B cell (primary cell): ENCODE results near the gene PCOLCE2. TPM values are rescaled to one million over a fixed set of nuclear protein-coding genes. Genes with fewer than 3 reads are reported as not detected.

Experiments
- ATAC-seq: fragments of 200-7000 bp; cut with Tn5 transposase; one replicate; pipeline ENCODE4 v1.10.0; 2021; ENCODE audit warnings: low read depth, mild to moderate bottlenecking, moderate number of reproducible peaks, moderate library complexity
- CTCF ChIA-PET: fragments of 350-600 bp; sonication (Branson Sonifier 250); formaldehyde crosslinking; loops from one replicate; lab custom pipeline; 2021; ENCODE audit warnings: antibody characterized with exemption, inconsistent platforms; lab: Charles Lee
- POLR2A ChIA-PET: fragments of 350-600 bp; sonication (Branson Sonifier 250); formaldehyde crosslinking; loops from one replicate; lab custom pipeline; 2021; ENCODE audit warnings: antibody characterized with exemption; lab: Charles Lee
- DNase-seq: peaks from one replicate; pipeline ENCODE4 v3.0.0; 2013
- H2AFZ ChIP-seq: 2 replicates; pipeline ENCODE4 v1.6.1; 2012; ENCODE audit warnings: mild to moderate bottlenecking, low read depth, low read length; ENCODE audit not compliant: insufficient read depth, poor library complexity, severe bottlenecking
- H3K27ac ChIP-seq, 2 donors: 1 replicate in 1 of 2; 2 replicates in 1 of 2; pipeline ENCODE4 v1.5.1; 2012 to 2013; ENCODE audit warnings: low read length in 2 of 2, mild to moderate bottlenecking in 2 of 2, moderate library complexity in 1 of 2
- H3K27me3 ChIP-seq, 4 experiments: fragments of 200-600 bp in 1 of 4; sonication (generic) in 1 of 4; replicated peaks in 1 of 4; 1 replicate in 2 of 4; 2 replicates in 2 of 4; pipeline versions ENCODE4 v1.6.1 to v1.7.0; 2013 to 2016; ENCODE audit warnings: low read length in 3 of 4, mild to moderate bottlenecking in 2 of 4, mixed read lengths in 1 of 4, moderate library complexity in 1 of 4; ENCODE audit not compliant: insufficient read depth in 4 of 4, control insufficient read depth in 3 of 4; ENCODE audit errors: control extremely low read depth in 1 of 4
- H3K36me3 ChIP-seq, 2 experiments: replicated peaks in 1 of 2; 1 replicate in 1 of 2; 2 replicates in 1 of 2; pipeline versions ENCODE4 v1.6.1 to v1.7.1; 2013; ENCODE audit warnings: low read length in 1 of 2; ENCODE audit not compliant: insufficient read depth in 2 of 2, control insufficient read depth in 1 of 2; ENCODE audit errors: control extremely low read depth in 1 of 2, extremely low read depth in 1 of 2
- H3K4me1 ChIP-seq, 2 donors: fragments of 200-600 bp in 1 of 2; sonication (generic) in 1 of 2; 1 replicate in 1 of 2; 2 replicates in 1 of 2; pipeline versions ENCODE4 v1.5.1 to v1.6.1; 2013 to 2017; ENCODE audit warnings: low read length in 2 of 2; ENCODE audit not compliant: control insufficient read depth in 2 of 2, insufficient read depth in 2 of 2
- H3K4me2 ChIP-seq: replicated peaks from 2 replicates; pipeline ENCODE3; 2012; ENCODE audit warnings: mild to moderate bottlenecking, low read depth, low read length; ENCODE audit not compliant: poor library complexity, severe bottlenecking
- H3K4me3 ChIP-seq, 5 experiments: fragments of 200-600 bp in 1 of 5; sonication (generic) in 1 of 5; 1 replicate in 3 of 5; 2 replicates in 2 of 5; pipeline versions ENCODE4 v1.5.1 to v1.7.0; 2011 to 2016; ENCODE audit warnings: low read length in 4 of 5, mild to moderate bottlenecking in 4 of 5, low read depth in 2 of 5, control low read depth in 1 of 5, moderate library complexity in 1 of 5; ENCODE audit not compliant: insufficient read depth in 1 of 5; ENCODE audit errors: control extremely low read depth in 1 of 5, extremely low read depth in 1 of 5
- H3K79me2 ChIP-seq: fragments of 200-600 bp; sonication (generic); one replicate; pipeline ENCODE4 v1.6.0; 2016; ENCODE audit warnings: low read length; ENCODE audit not compliant: control insufficient read depth, insufficient read depth
- H3K9ac ChIP-seq: fragments of 200-600 bp; sonication (generic); 2 replicates; pipeline ENCODE4 v1.6.1; 2017; ENCODE audit warnings: mild to moderate bottlenecking, low read length, moderate library complexity
- H3K9me3 ChIP-seq, 3 donors: one replicate each; pipeline versions ENCODE4 v1.6.1 to v1.7.1; 2013; ENCODE audit warnings: low read length in 2 of 3; ENCODE audit not compliant: control insufficient read depth in 2 of 3, insufficient read depth in 1 of 3; ENCODE audit errors: control extremely low read depth in 1 of 3
- H4K20me1 ChIP-seq: 2 replicates; pipeline ENCODE4 v1.6.0; 2012; ENCODE audit warnings: mild to moderate bottlenecking, low read length; ENCODE audit not compliant: insufficient read depth, control insufficient read depth, poor library complexity, severe bottlenecking
- H3K27ac Mint-ChIP-seq: one replicate; pipeline ENCODE4 v1.8.0; 2021; ENCODE audit warnings: mixed read lengths
- H3K27me3 Mint-ChIP-seq: one replicate; pipeline ENCODE4 v1.8.0; 2021; ENCODE audit warnings: mixed read lengths
- H3K4me1 Mint-ChIP-seq: one replicate; pipeline ENCODE4 v1.8.0; 2021; ENCODE audit warnings: mixed read lengths
- H3K4me3 Mint-ChIP-seq: one replicate; pipeline ENCODE4 v1.8.0; 2021; ENCODE audit warnings: mixed read lengths
- H3K9me3 Mint-ChIP-seq: one replicate; pipeline ENCODE4 v1.8.0; 2022; ENCODE audit warnings: mixed read lengths; ENCODE audit not compliant: insufficient read depth
- CTCF ChIP-seq: fragments of 200-600 bp; IDR thresholded peaks from one replicate; pipeline ENCODE4 v1.8.0; 2022; ENCODE audit warnings: antibody characterized with exemption, mild to moderate bottlenecking
- EZH2 ChIP-seq: IDR thresholded peaks from 2 replicates; pipeline ENCODE4 v1.6.1; 2012; ENCODE audit warnings: borderline replicate concordance, low read depth, mild to moderate bottlenecking, moderate library complexity, low read length; ENCODE audit not compliant: insufficient read depth, poor library complexity, severe bottlenecking
- WGBS: methylation state at CpG from one replicate; pipeline ENCODE4 v1.1.5; 2013; ENCODE audit warnings: missing lambda C conversion rate; ENCODE audit not compliant: insufficient coverage; 5-methylcytosine and 5-hydroxymethylcytosine counted together
- intact Hi-C: fragments of 100-400 bp; cut with micrococcal nuclease; formaldehyde crosslinking; loops from one replicate; pipeline ENCODE4 v1.10.0; 2022
- polyA plus RNA-seq: library from polyadenylated mRNA; depleted of rRNA; stranded (reverse); fragments of >200 nt; gene quantifications from 2 replicates; pipeline ENCODE4 v1.2.3, GENCODE V29; 2012
- total RNA-seq, 2 donors: library from RNA; stranded (reverse); fragments of 120-200 nt in 1 of 2; gene quantifications; 1 replicate in 1 of 2; 2 replicates in 1 of 2; pipeline versions ENCODE4 v1.2.3 to v1.2.4, GENCODE V29; 2013 to 2022

The PCOLCE2 gene
- total and polyA plus RNA-seq, 2 donors (not counting 1 experiment from before 2014, with no cell fraction given) = not detected

GRCh38 chr3:142802891-142803290 is 86.0 kb downstream of the PCOLCE2 start:
- H3K4me3 ChIP-seq = no peak overlapping the region
- Mint-ChIP-seq H3K27ac (no peak overlapping the region), H3K4me1 (no peaks in the 10 kb centered on the region), H3K27me3 (no peaks in the 10 kb centered on the region), H3K9me3 (no peaks in the 10 kb centered on the region), H3K4me3 (no peak overlapping the region)
- H3K4me1 ChIP-seq = no peaks in the 10 kb centered on the region
- no peak for ATAC-seq
- no peaks in the 10 kb centered on the region for H4K20me1 ChIP-seq
- no peaks in the 10 kb centered on the region for H3K27me3 ChIP-seq
- intact Hi-C loops = no loop called here
- H2AFZ ChIP-seq = no peak overlapping the region
- H3K36me3 ChIP-seq = no peaks in the 10 kb centered on the region
- no peaks in the 10 kb centered on the region for H3K9me3 ChIP-seq
- POLR2A ChIA-PET = no interaction called here
- no peak overlapping the region for H3K9ac ChIP-seq
- H3K79me2 ChIP-seq = no peaks in the 10 kb centered on the region
- H3K27ac ChIP-seq = no peak overlapping the region
- WGBS = 86% methylated on average over 1 of the region's 1 CpG
- CTCF ChIA-PET = no interaction called here
- no peak for DNase-seq
- no peak overlapping the region for H3K4me2 ChIP-seq
- TF ChIP-seq EZH2 (no peak), CTCF (no peak)

- H3K9me3 Mint-ChIP-seq = no peaks in the 10 kb centered on the region
- Histone ChIP-seq H3K9me3 (no peaks in the 10 kb centered on the region), H3K4me2 (no peak overlapping the region), H3K36me3 (no peaks in the 10 kb centered on the region), H2AFZ (no peak overlapping the region), H3K27me3 (no peaks in the 10 kb centered on the region), H3K4me3 (no peak overlapping the region), H3K4me1 (no peaks in the 10 kb centered on the region), H3K27ac (no peak overlapping the region), H3K9ac (no peak overlapping the region), H4K20me1 (no peaks in the 10 kb centered on the region), H3K79me2 (no peaks in the 10 kb centered on the region)
- H3K27me3 Mint-ChIP-seq = no peaks in the 10 kb centered on the region
- TF ChIP-seq EZH2 (no peak), CTCF (no peak)
- DNase-seq (no peak), ATAC-seq (no peak)
- ChIA-PET POLR2A (no interaction called here), CTCF (no interaction called here)
- intact Hi-C loops = no loop called here
- H3K4me1 Mint-ChIP-seq = no peaks in the 10 kb centered on the region
- H3K4me3 Mint-ChIP-seq = no peak overlapping the region
- WGBS = no CpG with 5 or more reads among the region's 2 CpGs
- no peak overlapping the region for H3K27ac Mint-ChIP-seq
Measured at GRCh38 chr3:142801746-142802145, 87.1 kb downstream of the PCOLCE2 start.
